NCI-H146 treated with DMSO at 0.1 percent for 48 hours (cell line): ENCODE data around the gene RBFOX2.
A peak's percentile ranks its signal among the peaks of the same experiment; 100 is the strongest.
"Not testable (repeated sequence)": the region's sequence is repeated elsewhere in the genome, so short reads cannot be mapped to it uniquely, and the experiment has no call there.

Source experiments
- DNase-seq: peaks from one replicate; lab custom pipeline; 2025; ENCODE audit not compliant: unreplicated experiment; lab: John Stamatoyannopoulos, UW

RBFOX2 gene

GRCh38 chr22:35835998-35836691, 192.5 kb downstream of the RBFOX2 start:
- DNase-seq, result peak; percentile 73

DNA sequence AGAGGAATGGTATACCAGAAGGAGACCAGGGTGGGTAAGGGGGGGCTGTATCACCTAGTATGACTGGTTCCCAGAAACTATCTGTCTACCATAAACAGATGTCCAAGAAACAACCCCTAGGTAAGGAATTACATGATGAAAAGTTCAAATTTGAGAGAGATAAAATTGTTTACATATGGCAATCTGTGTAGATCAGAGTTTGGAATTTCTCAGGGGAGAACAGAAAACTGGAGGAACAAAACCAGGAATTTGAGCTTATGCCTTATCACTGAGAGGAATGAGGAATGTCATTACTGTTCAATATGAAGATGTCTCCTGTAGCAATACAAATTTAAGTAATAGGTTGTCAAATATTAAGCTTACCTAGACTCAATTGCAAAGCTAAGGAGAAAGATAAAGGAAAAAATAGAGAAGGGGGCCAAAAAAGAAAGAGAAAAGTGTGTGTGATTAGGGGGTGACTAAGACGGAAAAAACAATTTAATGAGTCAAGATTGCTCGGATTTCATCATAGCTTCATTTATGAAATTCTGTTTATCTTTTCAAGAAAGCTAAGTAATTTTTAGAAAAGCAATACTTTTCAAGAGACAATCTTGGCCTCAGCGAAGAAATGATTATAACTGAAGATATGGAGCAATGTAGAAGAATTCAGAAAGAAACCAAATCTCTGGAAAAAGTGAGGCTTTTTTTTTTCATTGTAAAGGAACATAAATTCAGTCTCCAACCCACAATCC, 193.2 kb downstream of the RBFOX2 start:
- no peak for DNase-seq

- no peak for DNase-seq
These were observed 194.6 kb downstream of the RBFOX2 start for GRCh38 chr22:35834061-35834460.

GRCh38 chr22:35830305-35830704, 198.3 kb downstream of the RBFOX2 start:
- no peak for DNase-seq

DNA sequence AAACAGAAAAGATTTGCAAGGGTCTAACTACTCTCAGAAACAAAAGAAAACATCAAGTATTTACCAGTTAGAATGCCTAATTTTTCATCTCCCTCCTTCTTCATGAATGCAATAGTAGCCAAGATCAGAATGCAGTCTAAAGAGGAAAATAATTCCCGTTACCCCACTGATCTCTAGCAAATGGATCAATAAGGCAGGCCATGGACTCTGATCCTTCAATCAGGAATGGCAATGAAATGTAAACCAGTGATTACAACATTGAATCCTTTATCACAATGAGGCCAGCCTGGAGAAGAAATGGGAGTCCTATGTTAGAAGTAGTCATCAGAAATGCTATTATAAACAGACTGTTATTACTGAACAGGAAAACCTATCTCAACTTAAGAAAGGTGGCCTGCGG, 204.4 kb downstream of the RBFOX2 start:
- no peak for DNase-seq

- no peak for DNase-seq
These were observed 207.0 kb downstream of the RBFOX2 start for GRCh38 chr22:35821654-35822053.

GRCh38 chr22:35819421-35819820, 209.2 kb downstream of the RBFOX2 start:
- DNase-seq, result no peak

DNA sequence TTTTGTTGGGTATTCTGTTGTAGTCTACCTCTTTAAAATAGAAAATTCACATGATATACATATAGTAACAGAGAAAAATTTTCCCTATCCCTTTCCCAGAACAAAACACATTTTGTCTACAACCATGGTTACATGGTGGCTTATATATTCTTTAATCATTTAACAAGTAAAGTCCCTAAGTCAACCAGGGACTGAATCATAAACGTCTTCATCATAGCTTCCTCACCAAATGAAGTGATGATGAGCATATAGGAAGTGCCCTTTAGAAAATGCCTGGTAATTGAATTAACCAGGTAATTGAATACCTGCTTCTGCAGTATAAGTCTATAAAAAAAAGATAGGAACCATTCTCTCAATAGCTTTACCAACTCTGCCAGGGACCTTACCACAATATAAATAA, 209.7 kb downstream of the RBFOX2 start:
- DNase-seq, result no peak

DNA sequence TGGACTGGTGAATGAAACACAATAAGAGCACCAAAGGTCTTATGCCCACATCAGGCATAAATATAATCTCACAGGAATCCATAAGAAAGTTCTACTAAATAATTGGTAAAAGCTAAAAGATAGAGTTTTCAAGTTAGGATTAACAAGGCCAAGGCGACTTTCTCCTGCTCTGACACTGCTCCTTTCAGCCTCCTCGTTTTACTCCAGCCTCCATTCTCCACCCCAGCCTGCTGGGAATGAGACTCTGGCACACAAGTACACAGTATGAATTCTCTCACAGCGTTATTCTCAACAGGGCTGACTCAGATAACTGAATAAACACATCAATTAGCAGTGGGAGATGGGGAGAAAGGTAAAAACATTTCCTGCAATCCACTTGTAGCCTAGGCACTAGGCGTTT, 216.0 kb downstream of the RBFOX2 start:
- DNase-seq, result peak; percentile 60

DNA sequence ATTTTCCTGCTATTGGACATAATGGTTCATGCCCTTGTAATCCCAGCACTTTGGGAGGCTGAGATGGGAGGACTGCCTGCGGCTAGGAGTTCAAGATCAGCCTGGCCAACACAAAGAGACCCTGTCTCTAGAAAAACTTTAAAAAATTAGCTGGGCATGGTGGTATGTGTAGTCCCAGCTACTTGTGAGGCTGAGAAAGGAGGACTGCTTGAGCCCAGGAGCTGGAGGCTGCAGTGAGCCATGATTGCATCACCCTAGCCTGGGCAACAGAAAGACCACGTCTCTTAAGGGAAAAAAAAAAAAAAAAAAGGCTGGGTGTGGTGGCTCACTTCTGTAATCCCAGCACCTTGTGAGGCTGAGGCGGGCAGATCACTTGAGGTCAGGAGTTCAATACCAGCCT, 217.0 kb downstream of the RBFOX2 start:
- no peak for DNase-seq

- DNase-seq, result no peak
These were observed 218.8 kb downstream of the RBFOX2 start for GRCh38 chr22:35809816-35810215.

GRCh38 chr22:35808377-35808776, 220.2 kb downstream of the RBFOX2 start:
- no peak for DNase-seq

DNA sequence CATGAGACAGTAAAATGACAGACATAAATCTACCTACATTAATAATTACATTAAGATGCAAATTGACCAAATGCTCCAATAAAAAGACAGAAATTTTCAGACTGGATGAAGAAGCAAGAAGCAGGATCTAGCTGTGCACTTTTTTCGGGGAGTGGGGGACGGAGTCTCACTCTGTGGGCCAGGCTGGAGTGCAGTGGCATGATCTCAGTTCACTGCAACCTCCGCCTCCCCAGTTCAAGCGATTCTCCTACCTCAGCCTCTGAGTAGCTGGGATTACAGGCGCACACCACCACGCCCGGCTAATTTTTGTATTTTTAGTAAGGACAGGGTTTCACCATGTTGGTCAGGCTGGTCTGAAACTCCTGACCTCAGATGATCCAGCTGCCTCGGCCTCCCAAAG, 222.0 kb downstream of the RBFOX2 start:
- not testable (repeated sequence) for DNase-seq

GRCh38 chr22:35805466-35805865, 223.2 kb downstream of the RBFOX2 start:
- DNase-seq, result no peak

DNA sequence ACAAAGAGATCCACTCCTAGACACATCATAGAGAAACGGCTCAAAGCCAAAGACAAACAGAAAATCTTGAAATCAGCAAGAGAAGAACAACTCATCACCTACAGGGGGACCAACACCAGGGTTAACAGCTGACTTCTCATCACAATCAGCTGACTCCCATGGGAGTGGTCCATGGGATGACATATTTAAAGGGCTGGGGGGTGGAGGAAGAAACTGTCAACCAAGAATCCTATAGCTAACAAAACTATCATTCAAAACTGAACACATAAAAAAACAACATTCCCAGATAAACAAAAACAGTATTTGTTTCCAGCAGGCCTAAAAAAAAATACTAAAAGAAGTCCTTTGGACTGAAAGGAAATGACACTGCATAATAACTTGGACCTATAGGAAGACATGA, 224.2 kb downstream of the RBFOX2 start:
- no peak for DNase-seq

DNA sequence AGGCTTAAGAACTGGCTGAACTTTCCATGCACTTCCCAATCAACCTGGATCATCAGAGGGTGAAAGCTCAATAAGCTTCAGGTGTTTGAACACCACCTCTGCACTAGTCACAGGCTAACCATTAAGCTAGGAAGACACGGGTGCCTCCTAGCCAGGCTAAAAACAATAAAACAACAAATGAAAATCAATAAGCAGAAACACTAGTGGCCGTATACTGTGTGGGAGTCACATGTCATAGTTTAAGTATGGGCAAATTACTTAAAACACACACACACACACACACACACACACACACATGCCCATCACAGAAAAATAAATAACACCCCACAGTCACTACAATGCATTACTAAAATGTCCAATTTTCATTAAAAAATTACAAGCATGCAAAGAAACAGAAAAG, 225.7 kb downstream of the RBFOX2 start:
- DNase-seq, result no peak

- not testable (repeated sequence) for DNase-seq
These were observed 227.3 kb downstream of the RBFOX2 start for GRCh38 chr22:35801301-35801700.

- DNase-seq, result no peak
These were observed 229.5 kb downstream of the RBFOX2 start for GRCh38 chr22:35799150-35799549.

- DNase-seq, result no peak
These were observed 231.2 kb downstream of the RBFOX2 start for GRCh38 chr22:35797411-35797810.

- no peak for DNase-seq
These were observed 233.1 kb downstream of the RBFOX2 start for GRCh38 chr22:35795476-35795875.

- no peak for DNase-seq
These were observed 236.1 kb downstream of the RBFOX2 start for GRCh38 chr22:35792506-35792905.

GRCh38 chr22:35791788-35792187, 236.8 kb downstream of the RBFOX2 start:
- not testable (repeated sequence) for DNase-seq
